NCI-H524 treated with DMSO at 0.1 percent for 48 hours (cell line): ENCODE data around the gene TSPAN1.

Experiments used
- DNase-seq: peaks from one replicate; lab custom pipeline; 2025; lab: John Stamatoyannopoulos, UW

TSPAN1 gene, protein sequence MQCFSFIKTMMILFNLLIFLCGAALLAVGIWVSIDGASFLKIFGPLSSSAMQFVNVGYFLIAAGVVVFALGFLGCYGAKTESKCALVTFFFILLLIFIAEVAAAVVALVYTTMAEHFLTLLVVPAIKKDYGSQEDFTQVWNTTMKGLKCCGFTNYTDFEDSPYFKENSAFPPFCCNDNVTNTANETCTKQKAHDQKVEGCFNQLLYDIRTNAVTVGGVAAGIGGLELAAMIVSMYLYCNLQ

DNA sequence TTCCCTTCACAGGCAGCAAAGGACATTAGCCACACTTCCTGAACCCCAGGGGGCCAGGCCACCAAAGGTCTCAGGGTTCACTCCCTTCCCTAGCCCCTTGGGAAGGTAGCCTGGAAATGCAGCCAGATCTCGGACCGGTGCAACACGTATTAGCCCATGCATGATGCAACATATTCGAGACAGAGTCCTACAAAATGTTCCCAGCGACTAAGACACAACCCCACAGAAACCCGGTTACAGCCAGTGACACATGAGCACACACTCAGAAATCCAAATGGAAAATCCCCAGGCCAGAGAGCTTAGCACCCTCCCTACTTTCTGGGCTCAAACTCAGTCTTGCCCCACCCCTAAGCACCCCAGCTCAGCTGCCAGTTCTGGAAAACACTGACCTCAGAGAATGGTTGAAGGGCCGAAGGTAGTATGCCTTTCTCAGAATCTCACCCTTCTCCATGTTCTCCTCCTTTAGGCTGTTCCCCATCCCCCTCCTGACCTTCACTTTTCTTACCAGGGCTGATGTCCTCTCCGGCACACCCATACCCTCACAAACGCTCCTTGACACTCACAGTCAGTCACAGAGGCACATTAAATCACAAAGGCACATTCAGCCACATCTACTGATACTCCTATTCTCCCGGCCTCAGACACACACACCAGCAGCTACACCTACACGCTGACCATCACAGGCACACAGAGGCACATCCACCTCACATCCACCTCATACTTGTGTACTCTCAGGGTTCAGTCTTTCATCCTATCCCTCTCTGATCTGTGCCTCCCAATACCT, at the start of gene TSPAN1:
TSPAN1 (plus strand) TSS at position 640 of the 784 bp plus-strand sequence. CDS start 6,021 bp downstream, outside the sequence.
- no peak for DNase-seq

GRCh38 chr1:46128344-46128743, 46.5 kb upstream of the TSPAN1 start:
- no peak for DNase-seq

DNA sequence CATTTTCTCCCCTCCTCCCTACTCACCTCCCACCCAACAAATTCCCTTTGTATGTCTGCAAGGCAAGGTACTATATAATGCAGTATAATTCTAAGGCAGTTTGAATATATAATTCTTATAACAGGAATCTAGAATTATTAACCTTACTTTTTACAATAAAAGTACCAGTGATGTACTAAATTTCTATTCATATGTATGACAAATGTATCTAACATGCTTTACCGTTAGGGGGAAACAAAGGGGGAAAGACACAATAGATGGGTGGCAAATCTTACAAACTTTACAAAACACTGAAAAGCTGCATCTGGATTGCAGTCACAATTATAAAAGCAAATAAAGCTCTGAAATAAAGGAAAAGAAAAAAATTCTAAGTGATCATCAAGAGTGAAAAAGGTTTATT, 44.8 kb upstream of the TSPAN1 start:
- DNase-seq, result no peak

DNA sequence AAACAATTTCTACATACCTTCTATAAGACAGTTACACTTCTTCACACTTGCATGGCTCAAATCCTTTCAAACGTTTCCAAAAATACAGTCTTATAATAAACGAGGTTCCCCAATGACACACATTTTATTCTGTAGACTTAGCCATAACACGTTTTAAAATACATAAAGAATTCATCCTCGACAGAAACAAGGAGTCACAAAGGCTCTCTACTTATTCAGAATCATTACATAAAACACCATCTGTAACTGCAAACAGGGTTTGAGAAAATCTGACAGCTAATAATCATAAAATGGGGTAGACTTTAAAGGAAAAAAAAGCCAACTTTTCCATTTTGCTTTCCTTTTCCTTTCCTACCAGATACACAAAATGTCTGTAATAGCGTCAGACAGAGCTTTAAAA, 44.3 kb upstream of the TSPAN1 start:
- no peak for DNase-seq

DNA sequence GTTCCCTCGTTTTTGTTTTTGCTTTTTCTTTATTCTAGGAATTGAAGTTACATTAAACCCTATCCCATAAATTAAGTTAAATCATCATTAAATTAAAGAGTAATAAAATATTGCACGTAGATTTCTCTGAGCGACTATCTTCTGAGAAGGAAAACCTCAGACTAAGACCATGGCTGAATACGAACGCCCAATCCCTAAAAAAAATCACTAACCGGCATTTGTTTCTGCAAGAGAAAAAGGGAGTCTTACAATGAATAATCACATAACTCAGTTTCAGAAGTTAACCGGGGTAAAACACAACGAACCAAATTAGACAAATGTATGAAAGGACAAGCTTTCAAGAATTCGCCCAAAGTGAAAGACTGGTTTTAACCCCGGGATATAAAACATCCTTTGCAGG, 43.8 kb upstream of the TSPAN1 start:
- no peak for DNase-seq

DNA sequence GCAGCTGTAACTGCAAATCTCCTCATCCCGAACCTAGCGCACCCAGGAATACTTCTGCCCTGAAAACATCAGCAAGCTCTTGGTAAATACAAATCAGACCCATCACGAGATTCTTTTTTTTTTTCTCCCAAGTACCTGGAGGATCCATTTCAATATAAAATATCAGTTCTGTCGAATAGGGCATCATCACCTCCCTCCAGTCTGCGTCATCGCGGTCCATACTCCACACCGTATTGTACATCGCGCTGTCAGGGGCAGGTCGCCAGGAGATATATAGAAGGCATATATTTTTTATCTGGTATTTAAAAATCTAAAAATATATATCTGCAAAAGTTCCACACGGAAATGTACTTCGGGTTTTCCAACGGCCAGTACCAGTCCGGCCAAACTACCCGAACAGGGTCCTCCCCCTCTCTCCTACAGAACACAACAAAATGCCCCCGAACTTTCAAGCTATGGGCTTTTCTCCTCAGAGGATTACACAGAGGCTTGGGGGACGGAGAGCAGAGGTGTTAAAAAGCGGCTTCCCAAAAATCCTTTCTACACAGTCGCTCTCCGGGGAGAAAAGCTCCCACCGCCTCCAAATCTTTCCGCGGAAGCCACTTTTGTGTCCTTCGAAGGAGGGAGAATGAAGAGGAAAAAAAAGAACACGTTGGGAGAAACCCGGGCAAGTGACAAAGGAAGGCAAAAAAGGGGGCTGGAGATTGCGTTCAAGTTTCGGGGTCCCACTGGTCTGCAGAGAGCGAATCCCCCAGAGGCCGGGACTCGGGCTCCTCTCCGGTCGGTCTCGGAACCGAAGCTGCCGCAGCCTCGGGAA, 43.0 kb upstream of the TSPAN1 start:
- DNase-seq, result no peak

DNA sequence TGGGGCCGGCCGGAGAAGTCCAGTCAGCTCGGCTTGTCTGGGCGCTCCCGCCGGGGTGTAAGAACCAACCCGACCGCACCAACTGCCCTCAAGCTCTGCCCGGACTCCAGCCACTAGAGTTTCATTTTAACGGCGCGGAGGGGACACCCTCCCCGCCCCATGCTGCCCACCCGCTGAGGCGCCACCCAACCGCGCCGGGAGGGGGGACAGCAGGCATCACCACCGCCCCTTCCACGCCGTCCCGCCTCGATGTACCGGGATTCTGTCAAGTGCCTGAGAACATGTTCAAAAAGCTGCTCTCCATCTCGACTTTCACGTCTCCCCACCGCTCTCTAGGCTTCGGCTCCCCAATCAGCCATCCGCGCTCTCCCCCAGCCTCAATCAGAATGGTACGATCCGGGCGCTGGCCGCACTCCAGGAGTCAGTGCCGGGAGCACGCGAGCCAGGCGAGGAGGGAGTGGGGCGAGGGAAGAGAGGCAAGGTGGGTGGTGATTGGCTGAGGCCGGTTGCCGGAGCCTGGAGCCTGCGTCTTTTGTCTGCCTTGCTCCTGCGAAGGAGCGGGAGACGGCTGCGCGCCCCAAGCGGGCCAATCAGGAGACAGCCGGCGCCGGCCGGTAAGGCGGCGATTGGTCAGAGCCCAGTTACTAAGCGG, 42.2 kb upstream of the TSPAN1 start, which contains the start of gene PIK3R3:
PIK3R3 (minus strand) TSS at position 101 of the 652 bp plus-strand sequence. CDS start 677 bp downstream, outside the sequence.
- peak; percentile 90 for DNase-seq

- DNase-seq, result no peak
Measured at GRCh38 chr1:46133181-46133658, 41.7 kb upstream of the TSPAN1 start.

GRCh38 chr1:46133781-46134350, 41.0 kb upstream of the TSPAN1 start:
- no peak for DNase-seq

- DNase-seq, result peak; percentile 50
Measured at GRCh38 chr1:46134660-46135331, 40.1 kb upstream of the TSPAN1 start.

DNA sequence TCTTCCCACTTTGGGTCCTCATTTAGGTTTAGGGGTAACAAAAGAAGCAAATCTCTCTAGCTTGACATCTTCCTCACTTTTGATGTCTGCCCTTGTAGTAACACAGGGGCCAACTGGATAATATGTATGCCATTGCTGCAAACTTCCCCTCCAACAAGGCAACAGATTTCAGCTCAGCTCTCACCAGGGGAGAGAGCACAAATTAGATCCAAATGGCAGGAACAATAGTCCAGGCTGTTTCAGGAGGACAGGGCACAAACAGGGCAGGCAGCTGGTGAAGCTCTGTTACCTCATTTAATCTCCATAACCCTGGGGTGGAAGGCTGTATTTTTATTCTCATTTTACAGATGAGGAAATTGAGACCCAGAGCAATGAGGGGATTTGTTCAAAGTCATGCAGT, 38.2 kb upstream of the TSPAN1 start:
- no peak for DNase-seq

DNA sequence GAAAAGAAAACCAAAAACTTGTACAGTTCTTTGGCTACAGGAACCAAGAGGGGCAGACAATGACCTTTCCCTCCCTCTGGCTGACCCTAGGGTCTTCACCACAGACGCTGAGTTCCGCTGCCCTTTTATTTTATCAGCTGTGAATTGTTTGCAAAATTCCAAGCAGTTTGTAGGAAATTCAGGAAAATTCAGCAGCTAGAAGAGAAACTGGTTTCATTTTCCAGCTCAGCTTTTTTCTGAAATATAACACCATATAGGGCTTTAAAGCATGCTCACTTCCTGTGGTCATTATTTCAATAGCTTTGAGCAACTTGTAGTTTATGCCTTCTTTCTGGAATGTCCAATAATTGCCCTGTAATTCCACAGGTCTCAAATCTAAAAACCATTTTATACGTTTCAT, 37.0 kb upstream of the TSPAN1 start:
- no peak for DNase-seq

GRCh38 chr1:46148318-46148717, 26.6 kb upstream of the TSPAN1 start:
- DNase-seq, result no peak

DNA sequence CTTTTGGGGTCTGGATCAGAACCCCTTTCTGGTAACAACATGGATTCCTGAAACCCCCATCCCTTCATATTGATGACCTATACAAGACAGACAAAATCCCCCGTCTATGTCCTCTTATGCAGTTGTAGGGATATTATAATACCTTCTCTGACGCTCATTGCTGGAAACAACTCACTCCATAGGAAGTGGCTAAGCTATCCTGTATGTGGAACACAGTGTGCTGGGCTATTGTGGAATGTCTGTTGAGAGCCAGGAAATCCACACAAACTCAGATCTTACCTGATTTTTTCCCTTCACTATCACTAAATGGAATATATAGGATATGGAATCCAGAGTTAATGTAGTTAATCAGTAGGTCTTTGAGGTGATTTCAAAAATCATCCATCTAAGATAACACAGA, 24.8 kb upstream of the TSPAN1 start:
- no peak for DNase-seq

- DNase-seq, result no peak
Measured at GRCh38 chr1:46152016-46152415, 22.9 kb upstream of the TSPAN1 start.

DNA sequence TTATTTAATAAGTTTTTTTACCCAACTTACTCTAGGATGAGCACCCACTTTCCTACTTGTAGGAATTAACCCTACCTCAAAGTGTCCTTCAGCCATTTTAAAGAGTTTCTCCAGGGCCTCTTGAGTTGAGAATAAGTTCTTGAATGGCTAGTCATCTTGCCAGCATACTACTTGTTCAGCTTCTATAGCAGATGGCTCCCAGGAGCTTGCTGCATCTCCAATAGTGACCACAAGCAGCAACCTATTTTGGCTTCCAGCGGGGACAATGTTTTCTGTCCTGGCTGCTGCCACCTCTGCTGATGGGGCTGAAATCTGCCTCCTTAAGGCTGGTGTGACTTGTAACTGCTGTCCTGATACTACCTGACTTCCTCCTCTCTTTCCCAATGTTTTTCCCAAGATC, 21.7 kb upstream of the TSPAN1 start:
- no peak for DNase-seq

DNA sequence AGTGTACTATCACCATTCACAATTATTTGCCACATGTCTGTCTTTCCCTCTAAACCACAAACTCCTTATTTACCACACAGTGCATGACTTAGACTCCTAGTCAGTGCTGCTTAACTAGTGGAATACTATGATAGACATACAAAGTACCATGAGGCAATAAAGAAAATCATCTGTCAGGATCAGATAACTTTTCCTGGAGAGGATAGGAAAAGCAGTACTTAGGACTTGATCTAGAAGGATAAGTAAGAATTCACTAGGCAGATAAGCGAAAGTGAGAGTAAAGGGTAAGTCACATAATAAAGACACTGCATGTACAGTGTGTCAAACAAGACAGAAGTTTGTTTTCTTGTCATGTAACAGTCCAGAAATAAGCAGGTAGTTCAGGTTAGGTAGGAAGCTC, 21.2 kb upstream of the TSPAN1 start:
- no peak for DNase-seq

- DNase-seq, result no peak
Measured at GRCh38 chr1:46157916-46158311, 17.0 kb upstream of the TSPAN1 start.

GRCh38 chr1:46158312-46159281, 16.3 kb upstream of the TSPAN1 start:
- no peak for DNase-seq

- no peak for DNase-seq
Measured at GRCh38 chr1:46159516-46159915, 15.4 kb upstream of the TSPAN1 start.
